ENCODE data around the gene PLD2.
"Not testable (repeated sequence)": the region's sequence is repeated elsewhere in the genome, so short reads cannot be mapped to it uniquely, and the experiment has no call there.

The PLD2 gene

DNA sequence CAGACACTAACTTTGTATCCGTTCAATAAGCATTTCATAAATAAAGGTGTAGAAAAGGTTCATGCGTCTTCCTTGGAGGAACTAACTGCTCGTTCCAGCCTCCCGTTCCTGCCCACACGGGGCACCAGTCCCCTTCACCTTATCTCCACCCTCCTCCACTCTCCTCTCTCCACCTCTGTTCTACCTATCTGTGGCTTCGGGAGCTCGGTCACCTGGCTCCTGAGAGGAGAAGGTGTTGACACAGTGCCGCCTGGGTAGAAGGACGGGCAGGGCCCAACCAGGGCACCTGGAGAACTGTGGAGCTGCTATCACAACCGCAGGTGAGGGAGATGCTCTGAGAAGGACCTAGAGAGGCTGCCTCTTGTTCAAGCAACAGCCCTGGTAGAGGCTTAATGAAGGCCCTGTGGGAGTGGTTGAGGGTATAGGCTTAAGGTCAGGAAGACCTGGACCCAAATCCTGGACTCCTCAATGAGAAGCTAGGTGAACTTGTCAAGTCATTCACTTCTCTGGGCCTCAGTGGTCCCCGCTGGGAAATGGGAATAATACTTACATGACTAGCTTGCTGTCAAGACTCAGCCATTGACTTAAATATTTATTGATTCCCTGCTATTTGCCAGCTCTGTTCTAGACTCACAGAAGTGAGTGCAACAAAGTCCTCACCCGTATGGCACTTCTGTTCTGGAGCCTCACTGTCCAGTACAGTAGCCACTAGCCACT, 16.6 kb downstream of the PLD2 start:
- no peak for TF ChIP-seq EZH2phosphoT487 (conservative IDR thresholded peaks at IDR 0.05; ENCODE audit: low read length)
- TF ChIP-seq CTCF (IDR thresholded peaks at IDR 0.05; ENCODE audit: insufficient read depth, low read length, poor library complexity, severe bottlenecking), result no peak
- Histone ChIP-seq H3K79me2 (ENCODE audit: insufficient read depth, low read length) (no peaks in the 10 kb centered on the region), H3K4me2 (ENCODE audit: low read depth, low read length, poor library complexity, severe bottlenecking) (no peak overlapping the region), H3F3A (ENCODE audit: insufficient read depth) (no peaks in the 10 kb centered on the region), H3K9ac (ENCODE audit: low read length) (no peak overlapping the region), H3K27me3 (ENCODE audit: low read length) (no peaks in the 10 kb centered on the region), H3K9me2 (replicated peaks; ENCODE audit: insufficient read depth, low read length) (no peaks in the 10 kb centered on the region), H2AFZ (ENCODE audit: low read depth, low read length, severe bottlenecking) (no peak overlapping the region), H3K36me3 (ENCODE audit: low read length) (no peaks in the 10 kb centered on the region), H3K9me3 (ENCODE audit: insufficient read depth, low read length) (no peaks in the 10 kb centered on the region), H3K27ac (ENCODE audit: low read depth, low read length) (no peak overlapping the region), H3K4me3 (ENCODE audit: insufficient read depth, low read length, poor library complexity, severe bottlenecking) (no peak overlapping the region), H4K20me1 (ENCODE audit: low read depth, low read length) (no peaks in the 10 kb centered on the region)

GRCh38 chr17:4827399-4827798, 20.4 kb downstream of the PLD2 start:
- Histone ChIP-seq H3K36me3 (ENCODE audit: low read length) (no peaks in the 10 kb centered on the region), H3F3A (ENCODE audit: insufficient read depth) (no peaks in the 10 kb centered on the region), H3K9ac (ENCODE audit: low read length) (no peak overlapping the region), H3K4me3 (ENCODE audit: insufficient read depth, low read length, poor library complexity, severe bottlenecking) (no peak overlapping the region), H3K79me2 (ENCODE audit: insufficient read depth, low read length) (no peaks in the 10 kb centered on the region), H3K9me2 (replicated peaks; ENCODE audit: insufficient read depth, low read length) (no peaks in the 10 kb centered on the region), H3K9me3 (ENCODE audit: insufficient read depth, low read length) (no peaks in the 10 kb centered on the region), H3K4me2 (ENCODE audit: low read depth, low read length, poor library complexity, severe bottlenecking) (no peak overlapping the region), H4K20me1 (ENCODE audit: low read depth, low read length) (no peaks in the 10 kb centered on the region), H3K27me3 (ENCODE audit: low read length) (no peaks in the 10 kb centered on the region), H3K27ac (ENCODE audit: low read depth, low read length) (no peak overlapping the region), H2AFZ (ENCODE audit: low read depth, low read length, severe bottlenecking) (no peak overlapping the region)
- TF ChIP-seq EZH2phosphoT487 (conservative IDR thresholded peaks at IDR 0.05; ENCODE audit: low read length), result no peak
- no peak for TF ChIP-seq CTCF (IDR thresholded peaks at IDR 0.05; ENCODE audit: insufficient read depth, low read length, poor library complexity, severe bottlenecking)

GRCh38 chr17:4832829-4833177, 25.9 kb downstream of the PLD2 start:
- not testable (repeated sequence) for H3F3A ChIP-seq (ENCODE audit: insufficient read depth); H3K9me3 ChIP-seq (ENCODE audit: insufficient read depth, low read length); H4K20me1 ChIP-seq (ENCODE audit: low read depth, low read length); H3K36me3 ChIP-seq (ENCODE audit: low read length); H3K9me2 ChIP-seq (replicated peaks; ENCODE audit: insufficient read depth, low read length); H3K27ac ChIP-seq (ENCODE audit: low read depth, low read length); H3K27me3 ChIP-seq (ENCODE audit: low read length)
- H3K4me2 ChIP-seq (ENCODE audit: low read depth, low read length, poor library complexity, severe bottlenecking), result peak overlapping the region; percentile 83
- H3K79me2 ChIP-seq (ENCODE audit: insufficient read depth, low read length), result peaks cover 34% of the 10 kb centered on the region
- H3K9ac ChIP-seq (ENCODE audit: low read length), result peak overlapping the region; percentile 90
- peak overlapping the region; percentile 99 for H2AFZ ChIP-seq (ENCODE audit: low read depth, low read length, severe bottlenecking)
- H3K4me3 ChIP-seq (ENCODE audit: insufficient read depth, low read length, poor library complexity, severe bottlenecking), result peak overlapping the region; percentile 81

DNA sequence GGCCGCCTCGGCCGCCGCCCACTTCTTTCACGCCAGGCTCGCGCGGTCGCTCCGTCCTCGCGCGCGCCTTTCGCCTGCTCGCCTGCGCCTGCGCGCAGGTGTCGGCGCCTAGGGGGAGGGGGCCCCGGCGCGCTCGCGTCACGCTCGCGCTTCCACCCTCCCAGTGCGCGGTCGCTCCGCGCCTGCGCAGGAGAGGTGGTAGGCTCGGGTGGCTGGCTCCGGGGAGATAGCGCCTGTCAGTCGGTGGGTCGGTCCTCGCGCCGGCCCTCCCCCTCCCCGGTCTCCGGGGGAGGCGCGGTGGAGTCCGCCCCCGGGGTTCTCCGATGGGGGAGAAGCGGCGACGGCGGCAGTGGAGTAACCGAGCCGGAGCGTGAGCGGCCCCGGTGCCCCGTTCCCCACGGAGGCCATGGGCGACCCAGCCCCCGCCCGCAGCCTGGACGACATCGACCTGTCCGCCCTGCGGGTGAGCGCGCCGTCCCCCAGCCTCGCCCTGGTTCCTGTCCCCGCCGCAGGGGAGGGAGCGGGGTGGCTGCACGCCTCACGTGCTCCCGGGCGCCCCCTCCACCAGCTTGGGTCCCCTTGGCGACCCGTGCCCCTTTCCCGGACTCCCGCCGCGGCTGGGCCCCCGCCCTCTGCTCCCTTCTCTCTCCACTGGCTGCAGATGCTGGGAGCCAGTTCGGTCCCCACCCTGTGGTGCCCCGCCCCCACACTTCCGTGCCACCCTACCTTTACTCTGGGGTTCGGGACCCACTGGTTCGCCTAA, 26.4 kb downstream of the PLD2 start, which contains the start of gene MINK1:
Gene MINK1, plus strand, starts transcription at position 163 of the 763 bp plus-strand sequence. Its CDS starts 244 bp downstream, at position 407.
- Histone ChIP-seq H4K20me1 (ENCODE audit: low read depth, low read length) (no peaks in the 10 kb centered on the region), H3K36me3 (ENCODE audit: low read length) (no peaks in the 10 kb centered on the region), H3K79me2 (ENCODE audit: insufficient read depth, low read length) (peaks cover 35% of the 10 kb centered on the region), H3K27ac (ENCODE audit: low read depth, low read length) (peak within 1 kb of the TSS; percentile 21; the same call in 1 of the 2 replicates), H3K9ac (ENCODE audit: low read length) (peak within 1 kb of the TSS; percentile 90), H3K4me2 (ENCODE audit: low read depth, low read length, poor library complexity, severe bottlenecking) (peak within 1 kb of the TSS; percentile 83), H3K9me3 (ENCODE audit: insufficient read depth, low read length) (no peaks in the 10 kb centered on the region), H3K9me2 (replicated peaks; ENCODE audit: insufficient read depth, low read length) (no peaks in the 10 kb centered on the region), H3K27me3 (ENCODE audit: low read length) (no peaks in the 10 kb centered on the region), H3F3A (ENCODE audit: insufficient read depth) (0 out of 2 replicates have a peak, but pooled peaks cover 6% of the 10 kb centered on the region), H3K4me3 (ENCODE audit: insufficient read depth, low read length, poor library complexity, severe bottlenecking) (peak within 1 kb of the TSS; percentile 81), H2AFZ (ENCODE audit: low read depth, low read length, severe bottlenecking) (peak within 1 kb of the TSS; percentile 99)
- no peak for TF ChIP-seq CTCF (IDR thresholded peaks at IDR 0.05; ENCODE audit: insufficient read depth, low read length, poor library complexity, severe bottlenecking)
